ENCODE results near the gene ZBTB45. TPM values are rescaled to one million over a fixed set of nuclear protein-coding genes. Genes with fewer than 3 reads are reported as not detected.
"Not testable (repeated sequence)": the region's sequence is repeated elsewhere in the genome, so short reads cannot be mapped to it uniquely, and the experiment has no call there.

ZBTB45 gene
- total RNA-seq, 4 donors from 2014 or later, result 0.88 to 17.8 (median 3.8) TPM

DNA sequence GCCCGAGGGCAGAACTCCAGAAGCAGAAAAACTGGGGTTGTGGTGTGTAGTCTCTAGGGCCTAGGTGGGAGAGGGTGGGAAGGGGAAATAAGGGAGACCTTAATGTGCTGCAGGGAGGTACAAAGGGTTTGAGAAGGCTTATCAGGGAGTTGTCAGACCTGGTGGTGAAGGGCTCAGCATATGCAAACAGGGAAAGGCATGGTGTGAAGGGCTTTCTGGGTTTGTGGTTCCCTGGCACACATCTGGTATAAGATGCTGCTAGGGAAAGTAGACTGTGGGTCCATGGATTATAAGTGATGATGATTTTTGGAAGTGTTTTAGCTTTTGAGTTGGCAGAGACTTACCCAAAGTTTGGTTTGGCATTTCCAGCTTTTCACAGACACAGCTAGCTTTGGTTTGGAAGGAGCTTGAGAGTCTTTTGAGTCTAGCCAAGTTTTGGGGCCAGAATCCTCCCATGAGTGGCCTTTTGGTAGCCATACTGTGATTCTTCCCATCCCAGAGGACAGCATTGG is 26.5 kb upstream of the ZBTB45 start:
- no peaks in the 10 kb centered on the region for H3K27me3 ChIP-seq
- H3K36me3 ChIP-seq, result no peaks in the 10 kb centered on the region
- H3K4me3 ChIP-seq, result peak overlapping the region; percentile 60 to 79
- TF ChIP-seq POLR2A (IDR thresholded peaks at IDR 0.05), result no peak
- TF ChIP-seq, protein P1, sequence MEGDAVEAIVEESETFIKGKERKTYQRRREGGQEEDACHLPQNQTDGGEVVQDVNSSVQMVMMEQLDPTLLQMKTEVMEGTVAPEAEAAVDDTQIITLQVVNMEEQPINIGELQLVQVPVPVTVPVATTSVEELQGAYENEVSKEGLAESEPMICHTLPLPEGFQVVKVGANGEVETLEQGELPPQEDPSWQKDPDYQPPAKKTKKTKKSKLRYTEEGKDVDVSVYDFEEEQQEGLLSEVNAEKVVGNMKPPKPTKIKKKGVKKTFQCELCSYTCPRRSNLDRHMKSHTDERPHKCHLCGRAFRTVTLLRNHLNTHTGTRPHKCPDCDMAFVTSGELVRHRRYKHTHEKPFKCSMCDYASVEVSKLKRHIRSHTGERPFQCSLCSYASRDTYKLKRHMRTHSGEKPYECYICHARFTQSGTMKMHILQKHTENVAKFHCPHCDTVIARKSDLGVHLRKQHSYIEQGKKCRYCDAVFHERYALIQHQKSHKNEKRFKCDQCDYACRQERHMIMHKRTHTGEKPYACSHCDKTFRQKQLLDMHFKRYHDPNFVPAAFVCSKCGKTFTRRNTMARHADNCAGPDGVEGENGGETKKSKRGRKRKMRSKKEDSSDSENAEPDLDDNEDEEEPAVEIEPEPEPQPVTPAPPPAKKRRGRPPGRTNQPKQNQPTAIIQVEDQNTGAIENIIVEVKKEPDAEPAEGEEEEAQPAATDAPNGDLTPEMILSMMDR (IDR thresholded peaks at IDR 0.05), result no peak
- no peaks in the 10 kb centered on the region for H3K9me3 ChIP-seq
- intact Hi-C loops (cut with DNase I; ENCODE audit: low total_unique reads), result no loop called here
- no peak for DNase-seq
- peak overlapping the region in 1 of 2 donors; percentile 97 for H3K27ac ChIP-seq
- peaks cover 10 to 22% of the 10 kb centered on the region in 2 donors for H3K4me1 ChIP-seq

DNA sequence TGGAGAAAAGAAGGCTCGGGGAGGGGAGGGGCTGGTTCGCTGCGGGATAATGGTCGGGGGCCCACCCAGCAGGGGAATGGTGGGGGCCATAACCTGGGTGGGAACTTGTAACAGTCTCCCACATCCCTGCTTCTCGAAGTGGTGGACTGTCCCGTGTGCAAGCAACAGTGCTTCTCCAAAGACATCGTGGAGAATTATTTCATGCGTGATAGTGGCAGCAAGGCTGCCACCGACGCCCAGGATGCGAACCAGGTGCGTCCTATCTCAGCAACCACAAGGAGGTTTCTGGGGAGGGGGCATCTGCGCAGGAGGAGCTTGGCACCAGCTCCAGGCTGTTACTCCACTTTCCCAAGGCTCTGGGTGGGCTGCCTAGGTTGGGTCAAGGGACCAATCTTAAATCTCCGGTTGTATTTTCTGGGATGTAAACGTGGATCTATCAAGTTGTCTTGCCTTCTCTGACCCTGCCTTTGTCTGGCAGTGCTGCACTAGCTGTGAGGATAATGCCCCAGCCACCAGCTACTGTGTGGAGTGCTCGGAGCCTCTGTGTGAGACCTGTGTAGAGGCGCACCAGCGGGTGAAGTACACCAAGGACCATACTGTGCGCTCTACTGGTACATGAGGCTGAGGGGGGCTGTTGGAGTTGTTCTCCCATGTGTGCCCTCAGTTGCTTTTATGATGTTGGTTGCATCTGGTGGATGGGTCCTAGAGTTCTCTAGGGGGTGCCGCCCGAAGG is 25.8 kb upstream of the ZBTB45 start:
- H3K27ac ChIP-seq, result peak overlapping the region; percentile 96 to 97
- peak overlapping the region; percentile 60 to 79 for H3K4me3 ChIP-seq
- no peaks in the 10 kb centered on the region for H3K36me3 ChIP-seq
- DNase-seq, result no peak
- H3K4me1 ChIP-seq, result peaks cover 10 to 22% of the 10 kb centered on the region in 2 donors
- intact Hi-C loops (cut with DNase I; ENCODE audit: low total_unique reads), result no loop called here
- no peaks in the 10 kb centered on the region for H3K27me3 ChIP-seq
- no peaks in the 10 kb centered on the region for H3K9me3 ChIP-seq
- TF ChIP-seq, protein P1 (IDR thresholded peaks at IDR 0.05), result no peak
- TF ChIP-seq POLR2A (IDR thresholded peaks at IDR 0.05), result no peak

DNA sequence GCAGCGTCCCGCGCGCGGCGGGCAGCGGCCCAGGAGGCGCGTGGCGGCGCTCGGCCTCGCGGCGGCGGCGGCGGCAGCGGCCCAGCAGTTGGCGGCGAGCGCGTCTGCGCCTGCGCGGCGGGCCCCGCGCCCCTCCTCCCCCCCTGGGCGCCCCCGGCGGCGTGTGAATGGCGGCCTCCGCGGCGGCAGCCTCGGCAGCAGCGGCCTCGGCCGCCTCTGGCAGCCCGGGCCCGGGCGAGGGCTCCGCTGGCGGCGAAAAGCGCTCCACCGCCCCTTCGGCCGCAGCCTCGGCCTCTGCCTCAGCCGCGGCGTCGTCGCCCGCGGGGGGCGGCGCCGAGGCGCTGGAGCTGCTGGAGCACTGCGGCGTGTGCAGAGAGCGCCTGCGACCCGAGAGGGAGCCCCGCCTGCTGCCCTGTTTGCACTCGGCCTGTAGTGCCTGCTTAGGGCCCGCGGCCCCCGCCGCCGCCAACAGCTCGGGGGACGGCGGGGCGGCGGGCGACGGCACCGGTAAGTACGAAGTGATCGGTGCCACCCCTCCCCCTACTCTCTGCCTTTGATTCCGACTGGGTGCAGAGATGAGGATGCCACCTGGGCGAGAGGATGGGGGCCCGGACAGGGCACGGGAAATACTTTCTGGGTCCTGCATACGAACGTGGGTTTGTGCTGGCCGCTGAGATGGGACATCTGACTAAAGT is 25.1 kb upstream of the ZBTB45 start:
- Histone ChIP-seq H3K4me1 (peaks cover 10 to 22% of the 10 kb centered on the region in 2 donors), H3K36me3 (no peaks in the 10 kb centered on the region), H3K27me3 (no peaks in the 10 kb centered on the region), H3K27ac (peak overlapping the region; percentile 96 to 97), H3K9me3 (no peaks in the 10 kb centered on the region), H3K4me3 (peak overlapping the region; percentile 60 to 79)
- intact Hi-C loops (cut with DNase I; ENCODE audit: low total_unique reads), result no loop called here
- DNase-seq, result peak in 1 of 2 donors; percentile 36
- TF ChIP-seq, protein P1 (IDR thresholded peaks at IDR 0.05), result peak in 1 of 4 experiments; percentile 28
- no peak for TF ChIP-seq POLR2A (IDR thresholded peaks at IDR 0.05)

DNA sequence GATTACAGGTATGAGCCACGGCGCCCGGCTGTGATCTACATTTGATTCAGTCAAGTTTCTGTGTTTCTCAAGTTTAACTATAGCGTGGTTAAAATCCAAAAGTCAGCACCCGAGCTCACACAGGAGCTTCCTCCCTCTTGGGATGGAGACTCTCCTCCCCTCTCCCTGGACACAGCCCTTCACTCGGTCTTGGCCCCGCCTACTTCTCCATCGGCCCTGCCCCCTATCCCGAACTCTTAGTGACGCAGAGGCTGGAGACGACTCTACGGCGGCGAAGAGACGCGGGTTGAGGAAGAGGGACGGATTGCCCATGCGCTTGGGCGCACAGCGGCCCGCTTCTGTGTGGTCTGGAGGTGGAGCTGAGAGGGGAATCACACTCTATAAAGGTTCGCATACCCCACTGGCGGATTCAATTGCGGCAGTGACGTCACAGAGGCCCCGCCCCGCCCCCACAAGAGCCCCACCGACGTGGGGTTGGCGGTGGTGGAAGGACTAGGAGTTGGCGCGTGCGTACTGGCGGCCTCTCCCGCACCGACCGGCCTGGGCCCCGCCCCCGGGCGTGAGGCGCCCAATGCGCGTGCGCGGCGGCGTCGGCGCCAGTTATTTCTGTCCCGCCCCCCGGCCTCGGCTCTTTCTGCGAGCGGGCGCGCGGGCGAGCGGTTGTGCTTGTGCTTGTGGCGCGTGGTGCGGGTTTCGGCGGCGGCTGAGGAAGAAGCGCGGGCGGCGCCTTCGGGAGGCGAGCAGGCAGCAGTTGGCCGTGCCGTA is 24.4 kb upstream of the ZBTB45 start, which contains the start of gene TRIM28:
TSS of gene TRIM28 (plus strand) at position 239 of the 765 bp plus-strand sequence. CDS start 694 bp downstream, outside the sequence.
- no peaks in the 10 kb centered on the region for H3K36me3 ChIP-seq
- peak within 1 kb of the TSS; percentile 96 to 97 for H3K27ac ChIP-seq
- no peaks in the 10 kb centered on the region for H3K27me3 ChIP-seq
- TF ChIP-seq POLR2A (IDR thresholded peaks at IDR 0.05), result peak; percentile 98 to 99
- TF ChIP-seq, protein P1 (IDR thresholded peaks at IDR 0.05), result peak in 2 of 4 experiments; percentile 1 to 56
- peaks cover 10 to 22% of the 10 kb centered on the region in 2 donors for H3K4me1 ChIP-seq
- H3K9me3 ChIP-seq, result no peaks in the 10 kb centered on the region
- peak; percentile 98 to 100 for DNase-seq
- intact Hi-C loops (cut with DNase I; ENCODE audit: low total_unique reads), result no loop called here
- peak within 1 kb of the TSS; percentile 60 to 79 for H3K4me3 ChIP-seq

DNA sequence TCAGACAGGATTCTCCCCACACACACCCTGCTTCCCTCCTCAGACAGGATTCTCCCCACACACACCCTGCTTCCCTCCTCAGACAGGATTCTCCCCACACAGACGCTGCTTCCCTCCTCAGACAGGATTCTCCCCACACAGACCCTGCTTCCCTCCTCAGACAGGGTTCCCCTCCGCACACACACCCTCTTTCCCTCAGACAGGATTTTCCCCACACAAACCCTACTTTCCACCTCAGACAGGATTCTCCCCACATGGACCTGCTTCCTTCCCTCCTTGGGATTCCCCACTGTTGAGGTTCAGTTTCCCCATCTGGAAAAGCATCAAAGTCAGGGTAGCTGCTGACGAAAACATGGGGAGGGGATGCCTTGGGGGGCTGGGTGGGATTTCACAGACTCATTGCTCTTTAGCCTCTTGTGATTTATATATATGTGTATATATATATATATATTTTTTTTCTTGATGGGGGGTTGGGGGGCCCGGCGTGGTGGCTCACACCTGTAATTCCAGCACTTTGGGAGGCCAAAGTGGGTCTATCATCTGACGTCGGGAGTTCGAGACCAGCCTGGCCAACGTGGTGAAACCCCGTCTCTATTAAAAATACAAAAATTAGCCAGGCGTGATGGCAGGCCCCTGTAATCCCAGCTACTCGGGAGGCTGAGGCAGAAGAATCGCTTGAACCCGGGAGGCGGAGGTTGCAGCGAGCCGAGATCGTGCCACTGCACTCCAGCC is 23.2 kb upstream of the ZBTB45 start:
- H3K27ac ChIP-seq, result peak overlapping the region; percentile 96 to 97
- H3K36me3 ChIP-seq; H3K27me3 ChIP-seq; DNase-seq; H3K9me3 ChIP-seq; intact Hi-C loops (cut with DNase I; ENCODE audit: low total_unique reads): not testable (repeated sequence)
- H3K4me1 ChIP-seq, result peaks cover 10 to 25% of the 10 kb centered on the region in 2 donors
- peak overlapping the region in 1 of 2 donors; percentile 79 for H3K4me3 ChIP-seq

DNA sequence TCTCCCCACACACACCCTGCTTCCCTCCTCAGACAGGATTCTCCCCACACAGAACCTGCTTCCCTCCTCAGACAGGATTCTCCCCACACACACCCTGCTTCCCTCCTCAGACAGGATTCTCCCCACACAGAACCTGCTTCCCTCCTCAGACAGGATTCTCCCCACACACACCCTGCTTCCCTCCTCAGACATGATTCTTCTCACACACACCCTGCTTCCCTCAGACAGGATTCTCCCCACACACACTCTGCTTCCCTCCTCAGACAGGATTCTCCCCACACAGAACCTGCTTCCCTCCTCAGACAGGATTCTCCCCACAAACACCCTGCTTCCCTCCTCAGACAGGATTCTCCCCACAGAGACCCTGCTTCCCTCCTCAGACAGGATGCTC is 19.6 kb upstream of the ZBTB45 start:
- H3K27me3 ChIP-seq; H3K4me3 ChIP-seq; H3K9me3 ChIP-seq; intact Hi-C loops (cut with DNase I; ENCODE audit: low total_unique reads); H3K4me1 ChIP-seq; H3K36me3 ChIP-seq; DNase-seq; H3K27ac ChIP-seq: not testable (repeated sequence)

Measured in uterus (tissue), 4 donors.